ENCODE results near the gene VPS45. TPM values are rescaled to one million over a fixed set of nuclear protein-coding genes. Genes with fewer than 3 reads are reported as not detected.
"Not testable (repeated sequence)": the region's sequence is repeated elsewhere in the genome, so short reads cannot be mapped to it uniquely, and the experiment has no call there.

The VPS45 gene
- total RNA-seq, 1 donor from 2014 or later: 37.4 TPM

GRCh38 chr1:150180474-150180873 lies 112.9 kb downstream of the VPS45 start:
- H3K4me1 ChIP-seq: no peaks in the 10 kb centered on the region
- no peak overlapping the region for H3K4me3 ChIP-seq
- intact Hi-C loops (cut with DNase I): no loop called here
- DNase-seq (no peak), ATAC-seq (no peak)
- TF ChIP-seq, protein P1, sequence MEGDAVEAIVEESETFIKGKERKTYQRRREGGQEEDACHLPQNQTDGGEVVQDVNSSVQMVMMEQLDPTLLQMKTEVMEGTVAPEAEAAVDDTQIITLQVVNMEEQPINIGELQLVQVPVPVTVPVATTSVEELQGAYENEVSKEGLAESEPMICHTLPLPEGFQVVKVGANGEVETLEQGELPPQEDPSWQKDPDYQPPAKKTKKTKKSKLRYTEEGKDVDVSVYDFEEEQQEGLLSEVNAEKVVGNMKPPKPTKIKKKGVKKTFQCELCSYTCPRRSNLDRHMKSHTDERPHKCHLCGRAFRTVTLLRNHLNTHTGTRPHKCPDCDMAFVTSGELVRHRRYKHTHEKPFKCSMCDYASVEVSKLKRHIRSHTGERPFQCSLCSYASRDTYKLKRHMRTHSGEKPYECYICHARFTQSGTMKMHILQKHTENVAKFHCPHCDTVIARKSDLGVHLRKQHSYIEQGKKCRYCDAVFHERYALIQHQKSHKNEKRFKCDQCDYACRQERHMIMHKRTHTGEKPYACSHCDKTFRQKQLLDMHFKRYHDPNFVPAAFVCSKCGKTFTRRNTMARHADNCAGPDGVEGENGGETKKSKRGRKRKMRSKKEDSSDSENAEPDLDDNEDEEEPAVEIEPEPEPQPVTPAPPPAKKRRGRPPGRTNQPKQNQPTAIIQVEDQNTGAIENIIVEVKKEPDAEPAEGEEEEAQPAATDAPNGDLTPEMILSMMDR (IDR thresholded peaks at IDR 0.05): no peak
- no peak overlapping the region for H3K27ac ChIP-seq
- H3K27me3 ChIP-seq: no peaks in the 10 kb centered on the region
- H3K36me3 ChIP-seq: no peaks in the 10 kb centered on the region
- no peaks in the 10 kb centered on the region for H3K9me3 ChIP-seq

- ATAC-seq: no peak
- Histone ChIP-seq H3K9me3 (no peaks in the 10 kb centered on the region), H3K27me3 (no peaks in the 10 kb centered on the region), H3K36me3 (no peaks in the 10 kb centered on the region), H3K4me3 (no peak overlapping the region), H3K4me1 (peaks cover 4% of the 10 kb centered on the region), H3K27ac (no peak overlapping the region)
- intact Hi-C loops (cut with DNase I): no loop called here
- DNase-seq: no peak
- TF ChIP-seq, protein P1 (IDR thresholded peaks at IDR 0.05): no peak
Measured at GRCh38 chr1:150182247-150182646, 114.7 kb downstream of the VPS45 start.

DNA sequence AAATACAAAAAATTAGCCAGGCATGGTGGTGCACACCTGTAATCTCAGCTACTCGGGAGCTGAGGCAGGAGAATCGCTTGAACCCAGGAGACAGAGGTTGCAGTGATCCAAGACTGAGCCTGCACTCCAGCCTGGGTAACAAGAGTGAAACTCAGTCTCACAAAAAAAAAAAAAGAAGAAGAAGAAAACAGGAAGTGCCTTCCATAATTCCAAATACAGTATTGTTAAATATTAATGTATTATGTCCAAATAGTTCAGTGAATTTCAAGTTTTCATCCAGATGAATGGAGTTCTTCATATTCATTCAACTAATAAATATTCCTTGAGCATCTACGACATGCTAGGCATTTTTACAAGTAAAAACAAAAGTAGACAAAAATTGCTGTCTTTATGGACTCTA lies 115.5 kb downstream of the VPS45 start:
- ATAC-seq: no peak
- no peak for DNase-seq
- H3K36me3 ChIP-seq: no peaks in the 10 kb centered on the region
- H3K27me3 ChIP-seq: no peaks in the 10 kb centered on the region
- no peak overlapping the region for H3K4me3 ChIP-seq
- TF ChIP-seq, protein P1 (IDR thresholded peaks at IDR 0.05): no peak
- no peaks in the 10 kb centered on the region for H3K9me3 ChIP-seq
- intact Hi-C loops (cut with DNase I): no loop called here
- H3K27ac ChIP-seq: no peak overlapping the region
- peaks cover 9% of the 10 kb centered on the region for H3K4me1 ChIP-seq

- intact Hi-C loops (cut with DNase I): no loop called here
- TF ChIP-seq, protein P1 (IDR thresholded peaks at IDR 0.05): no peak
- no peak overlapping the region for H3K27ac ChIP-seq
Measured at GRCh38 chr1:150185481-150185880, 117.9 kb downstream of the VPS45 start.

DNA sequence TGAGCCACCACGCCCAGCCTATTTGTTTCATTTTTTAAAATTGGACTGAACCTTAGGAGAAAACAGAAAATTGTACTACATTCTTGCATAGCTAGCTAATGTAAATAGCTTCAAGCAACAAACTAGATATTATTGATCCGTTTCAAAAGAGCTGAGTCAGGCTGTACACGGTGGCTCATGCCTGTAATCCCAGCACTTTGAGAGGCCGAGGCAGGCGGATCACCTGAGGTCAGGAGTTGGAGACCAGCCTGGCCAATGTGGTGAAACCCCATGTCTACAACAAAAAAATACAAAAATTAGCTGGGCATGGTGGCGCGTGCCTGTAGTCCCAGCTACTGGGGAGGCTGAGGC lies 118.8 kb downstream of the VPS45 start:
- H3K27ac ChIP-seq; DNase-seq; H3K27me3 ChIP-seq; intact Hi-C loops (cut with DNase I); H3K4me1 ChIP-seq; H3K36me3 ChIP-seq; ATAC-seq; H3K9me3 ChIP-seq: not testable (repeated sequence)
- H3K4me3 ChIP-seq: peak overlapping the region; percentile 8

More at GRCh38 chr1:150185481-150185880, 117.9 kb downstream of the VPS45 start:
- no peak overlapping the region for H3K4me3 ChIP-seq
- ATAC-seq: no peak
- DNase-seq: no peak
- H3K4me1 ChIP-seq: peaks cover 9% of the 10 kb centered on the region
- no peaks in the 10 kb centered on the region for H3K36me3 ChIP-seq
- H3K9me3 ChIP-seq: no peaks in the 10 kb centered on the region
- H3K27me3 ChIP-seq: no peaks in the 10 kb centered on the region

DNA sequence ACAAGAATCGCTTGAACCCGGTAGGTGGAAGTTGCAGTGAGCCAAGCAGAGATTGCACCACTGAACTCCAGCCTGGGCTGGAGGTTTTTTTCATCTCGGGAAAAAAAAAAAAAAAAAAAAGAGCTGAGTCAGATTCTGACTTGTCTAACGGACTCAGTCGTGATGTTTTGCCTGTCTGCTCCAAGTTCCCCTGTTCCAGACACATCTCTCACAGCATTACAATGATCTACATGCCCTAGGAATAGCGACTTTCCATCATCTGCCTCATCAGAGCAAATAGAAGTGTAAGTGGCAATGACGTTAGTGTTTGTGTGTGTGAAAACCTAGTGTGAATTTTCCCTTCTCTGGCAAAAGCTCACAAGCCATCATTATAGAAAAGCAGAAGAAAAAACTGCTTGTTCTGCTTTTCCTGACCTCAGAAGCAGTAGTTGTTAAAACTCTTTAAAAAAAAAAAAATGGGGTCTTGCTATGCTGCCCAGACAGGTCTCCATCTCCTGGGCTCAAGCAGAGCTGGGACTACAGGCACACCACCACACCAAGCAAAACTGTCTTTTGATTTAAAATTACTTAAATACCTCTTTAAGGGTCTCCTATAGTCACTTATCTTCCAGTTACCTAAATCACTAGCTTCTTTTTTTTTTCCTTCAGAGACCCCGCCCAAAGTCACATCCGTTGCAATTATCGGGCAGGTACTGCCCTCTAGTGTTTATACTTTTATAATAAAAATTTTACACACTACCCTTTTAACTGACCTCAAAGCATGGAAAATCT lies 119.4 kb downstream of the VPS45 start:
- TF ChIP-seq, protein P1 (IDR thresholded peaks at IDR 0.05): peak; percentile 59
- DNase-seq: no peak
- intact Hi-C loops (cut with DNase I): no loop called here
- Histone ChIP-seq H3K4me1 (peaks cover 9% of the 10 kb centered on the region), H3K4me3 (peak overlapping the region; percentile 8), H3K36me3 (no peaks in the 10 kb centered on the region), H3K27ac (peak overlapping the region; percentile 45), H3K9me3 (no peaks in the 10 kb centered on the region), H3K27me3 (no peaks in the 10 kb centered on the region)
- ATAC-seq: peak; percentile 80

All from upper lobe of right lung (tissue), 1 donor.